ENCODE measurements around the gene SRGAP1.

SRGAP1 gene

GRCh38 chr12:64093689-64094088, 249.2 kb downstream of the SRGAP1 start:
- TF ChIP-seq CTCF (IDR thresholded peaks at IDR 0.05; ENCODE audit: insufficient read depth, low read depth, low read length, missing control alignments), result no peak
- no peak overlapping the region for H3K4me3 ChIP-seq (ENCODE audit: low read depth, low read length)
- DNase-seq (ENCODE audit: low read depth), result no peak

- no peak for TF ChIP-seq CTCF (IDR thresholded peaks at IDR 0.05; ENCODE audit: insufficient read depth, low read depth, low read length, missing control alignments)
- no peak overlapping the region for H3K4me3 ChIP-seq (ENCODE audit: low read depth, low read length)
- DNase-seq (ENCODE audit: low read depth), result no peak
Measured at GRCh38 chr12:64097366-64098105, 253.0 kb downstream of the SRGAP1 start.

- DNase-seq (ENCODE audit: low read depth), result no peak
- no peak for TF ChIP-seq CTCF (IDR thresholded peaks at IDR 0.05; ENCODE audit: insufficient read depth, low read depth, low read length, missing control alignments)
- no peak overlapping the region for H3K4me3 ChIP-seq (ENCODE audit: low read depth, low read length)
Measured at GRCh38 chr12:64098709-64099354, 254.3 kb downstream of the SRGAP1 start.

- TF ChIP-seq CTCF (IDR thresholded peaks at IDR 0.05; ENCODE audit: insufficient read depth, low read depth, low read length, missing control alignments), result no peak
- no peak overlapping the region for H3K4me3 ChIP-seq (ENCODE audit: low read depth, low read length)
- DNase-seq (ENCODE audit: low read depth), result no peak
Measured at GRCh38 chr12:64099397-64099796, 254.9 kb downstream of the SRGAP1 start.

- DNase-seq (ENCODE audit: low read depth), result no peak
- H3K4me3 ChIP-seq (ENCODE audit: low read depth, low read length), result no peak overlapping the region
- TF ChIP-seq CTCF (IDR thresholded peaks at IDR 0.05; ENCODE audit: insufficient read depth, low read depth, low read length, missing control alignments), result no peak
Measured at GRCh38 chr12:64102339-64102738, 257.8 kb downstream of the SRGAP1 start.

- no peak for TF ChIP-seq CTCF (IDR thresholded peaks at IDR 0.05; ENCODE audit: insufficient read depth, low read depth, low read length, missing control alignments)
- no peak for DNase-seq (ENCODE audit: low read depth)
- H3K4me3 ChIP-seq (ENCODE audit: low read depth, low read length), result no peak overlapping the region
Measured at GRCh38 chr12:64103825-64104740, 259.6 kb downstream of the SRGAP1 start.
